Measurements from ENCODE around the gene CCDC54.

CCDC54 gene

GRCh38 chr3:107395066-107395465, 17.8 kb downstream of the CCDC54 start:
- in situ Hi-C loops (cut with HindIII; ENCODE audit: low sequenced_read_pairs) = no loop called here
- no peak overlapping the region for H3K4me3 ChIP-seq (ENCODE audit: low read depth, low read length)
- no peak for TF ChIP-seq CTCF (IDR thresholded peaks at IDR 0.05; ENCODE audit: low read depth, low read length, missing control alignments)
- no peak for DNase-seq (ENCODE audit: low read depth)

GRCh38 chr3:107401301-107401700, 24.1 kb downstream of the CCDC54 start:
- TF ChIP-seq CTCF (IDR thresholded peaks at IDR 0.05; ENCODE audit: low read depth, low read length, missing control alignments) = no peak
- in situ Hi-C loops (cut with HindIII; ENCODE audit: low sequenced_read_pairs) = no loop called here
- H3K4me3 ChIP-seq (ENCODE audit: low read depth, low read length) = no peak overlapping the region
- no peak for DNase-seq (ENCODE audit: low read depth)

- in situ Hi-C loops (cut with HindIII; ENCODE audit: low sequenced_read_pairs) = no loop called here
- DNase-seq (ENCODE audit: low read depth) = no peak
- no peak overlapping the region for H3K4me3 ChIP-seq (ENCODE audit: low read depth, low read length)
- TF ChIP-seq CTCF (IDR thresholded peaks at IDR 0.05; ENCODE audit: low read depth, low read length, missing control alignments) = no peak
Observed at GRCh38 chr3:107402214-107402613, 25.0 kb downstream of the CCDC54 start.

GRCh38 chr3:107404727-107405469, 27.7 kb downstream of the CCDC54 start:
- DNase-seq (ENCODE audit: low read depth) = no peak
- no peak for TF ChIP-seq CTCF (IDR thresholded peaks at IDR 0.05; ENCODE audit: low read depth, low read length, missing control alignments)
- no peak overlapping the region for H3K4me3 ChIP-seq (ENCODE audit: low read depth, low read length)
- in situ Hi-C loops (cut with HindIII; ENCODE audit: low sequenced_read_pairs) = no loop called here

- in situ Hi-C loops (cut with HindIII; ENCODE audit: low sequenced_read_pairs) = no loop called here
- DNase-seq (ENCODE audit: low read depth) = no peak
- no peak for TF ChIP-seq CTCF (IDR thresholded peaks at IDR 0.05; ENCODE audit: low read depth, low read length, missing control alignments)
- H3K4me3 ChIP-seq (ENCODE audit: low read depth, low read length) = no peak overlapping the region
Observed at GRCh38 chr3:107407355-107407754, 30.1 kb downstream of the CCDC54 start.

- no peak for TF ChIP-seq CTCF (IDR thresholded peaks at IDR 0.05; ENCODE audit: low read depth, low read length, missing control alignments)
- in situ Hi-C loops (cut with HindIII; ENCODE audit: low sequenced_read_pairs) = no loop called here
- no peak for DNase-seq (ENCODE audit: low read depth)
- H3K4me3 ChIP-seq (ENCODE audit: low read depth, low read length) = no peak overlapping the region
Observed at GRCh38 chr3:107408513-107408912, 31.3 kb downstream of the CCDC54 start.
